Activated CD4-positive, CD25-positive, alpha-beta regulatory T cell treated with anti-CD3 and anti-CD28 coated beads, Interleukin-2, amount 50 U/mL, for 72 hours (primary cell): Measurements from ENCODE around the gene OPHN1.

Source experiments
- DNase-seq: peaks from one replicate; pipeline ENCODE4 v3.0.0; 2021

OPHN1 gene

GRCh38 chrX:68234171-68234910, 199.0 kb downstream of the OPHN1 start:
- DNase-seq: no peak

- DNase-seq: no peak
Measured at GRCh38 chrX:68232206-68232605, 201.1 kb downstream of the OPHN1 start.

DNA sequence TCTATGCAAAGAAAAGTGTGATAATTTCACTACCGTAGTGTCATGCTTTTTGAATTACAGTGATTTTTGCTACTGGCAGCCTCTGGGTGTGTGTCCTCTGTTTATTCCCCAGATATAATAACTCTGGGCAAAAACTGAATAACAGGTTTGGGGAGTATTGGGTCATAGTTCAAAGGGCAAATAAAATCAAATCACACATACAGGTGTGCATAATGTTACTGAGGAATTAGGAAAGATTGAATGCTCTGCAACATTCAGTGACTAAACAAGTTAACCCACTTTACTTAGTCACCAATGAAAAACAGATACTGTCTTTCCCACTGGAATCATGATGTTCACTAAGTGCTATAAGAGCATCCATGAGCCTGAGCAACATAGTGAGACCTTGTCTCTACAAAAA, 224.3 kb downstream of the OPHN1 start:
- no peak for DNase-seq

DNA sequence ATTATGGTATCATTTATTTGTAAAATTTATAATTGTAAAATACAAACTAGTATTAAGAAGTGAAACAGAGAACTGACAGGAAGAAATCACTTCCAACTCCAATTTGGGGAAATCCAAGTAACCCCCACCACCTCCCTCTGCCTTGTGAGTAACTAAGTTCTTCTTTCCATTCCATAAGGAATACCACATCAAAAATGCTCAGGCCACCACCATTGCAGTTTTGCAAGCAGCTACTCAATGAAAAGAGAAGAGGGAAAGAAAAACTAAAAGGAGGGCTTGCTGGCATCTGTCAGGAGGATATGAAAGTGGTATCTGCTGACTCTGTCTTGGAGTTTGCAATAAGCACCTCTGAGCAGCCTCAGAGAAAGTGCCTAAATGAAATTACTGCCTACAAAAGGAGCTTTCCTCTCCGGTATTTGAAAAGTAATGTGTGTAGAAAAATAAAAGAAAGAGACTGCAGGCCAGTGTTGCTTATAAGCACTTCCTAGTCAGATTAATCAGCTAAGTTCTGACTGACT, 228.7 kb downstream of the OPHN1 start:
- no peak for DNase-seq

DNA sequence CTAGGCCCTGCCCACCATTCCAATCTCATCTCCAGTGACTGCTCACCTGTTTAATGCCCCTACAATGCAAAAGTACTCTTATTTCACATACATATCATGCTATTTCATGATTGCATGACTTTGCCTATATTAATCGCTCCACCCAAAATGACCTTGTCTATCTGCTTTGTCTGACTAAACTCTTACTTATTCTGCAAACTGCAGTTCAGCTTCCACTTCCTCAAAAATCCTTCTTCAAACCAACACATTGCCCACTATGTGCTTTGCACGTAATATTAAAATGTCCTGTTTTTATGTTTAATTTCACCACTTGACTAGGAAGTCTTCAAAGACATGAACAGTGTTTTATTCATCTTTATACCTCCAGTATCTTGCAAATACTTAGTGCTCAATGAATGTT, 229.6 kb downstream of the OPHN1 start:
- DNase-seq: no peak

- no peak for DNase-seq
Measured at GRCh38 chrX:68203211-68203610, 230.1 kb downstream of the OPHN1 start.

DNA sequence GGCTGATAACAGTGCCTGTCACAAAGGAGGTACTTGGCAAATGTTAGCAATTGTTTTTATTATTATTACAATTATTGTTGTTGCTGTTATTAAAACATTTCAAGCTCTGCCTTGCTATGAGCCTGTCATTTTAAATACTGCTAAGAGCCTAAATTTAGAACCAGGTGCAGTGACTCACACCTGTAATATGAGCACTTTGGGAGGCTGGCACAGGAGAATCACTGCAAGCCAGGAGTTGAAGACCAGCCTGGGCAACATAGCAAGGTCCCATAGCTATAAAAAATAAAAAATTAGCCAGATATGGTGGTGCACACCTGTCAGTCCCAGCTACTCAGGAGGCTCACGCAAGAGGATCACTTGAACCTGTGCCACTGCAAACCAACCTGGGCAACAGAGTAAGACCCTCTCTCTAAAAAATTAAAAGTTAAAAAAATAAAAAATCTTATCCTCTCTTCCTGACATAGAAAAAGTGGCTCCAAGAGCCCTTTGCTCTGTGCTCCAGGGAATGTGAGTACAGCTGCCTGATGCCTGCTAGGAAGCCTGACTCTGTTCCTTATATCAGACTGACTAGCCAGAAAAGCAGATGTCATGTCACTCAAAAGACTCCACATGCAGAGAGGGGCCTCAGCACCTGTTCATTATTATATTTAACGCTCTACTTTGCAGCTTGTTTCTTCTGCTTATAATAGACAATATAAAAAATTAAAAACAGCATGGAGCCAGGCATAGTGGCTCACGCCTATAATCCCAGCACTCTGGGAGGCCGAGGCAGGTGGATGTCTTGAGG, 234.0 kb downstream of the OPHN1 start:
- no peak for DNase-seq

- peak; percentile 30 for DNase-seq
Measured at GRCh38 chrX:68196939-68197791, 236.1 kb downstream of the OPHN1 start.

GRCh38 chrX:68195561-68195960, 237.7 kb downstream of the OPHN1 start:
- no peak for DNase-seq

DNA sequence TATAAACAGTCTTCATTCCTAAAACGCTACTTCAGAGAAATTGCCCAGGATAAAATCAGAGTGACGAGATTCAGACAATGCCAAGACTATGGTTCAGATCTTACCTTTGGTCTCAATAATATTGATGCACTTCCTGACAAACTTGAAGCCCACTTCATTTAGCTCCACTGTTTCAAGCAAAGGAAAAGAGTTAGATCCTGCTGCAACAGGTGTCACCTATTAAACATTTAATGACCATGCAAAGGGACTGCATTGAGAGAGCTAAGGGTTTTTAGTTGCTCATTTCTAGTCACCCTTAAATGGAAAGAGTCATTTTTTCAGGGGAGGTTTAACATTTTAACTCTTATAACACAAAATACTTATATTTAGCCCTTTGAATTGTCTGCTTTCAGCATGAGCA, 239.5 kb downstream of the OPHN1 start:
- DNase-seq: no peak

DNA sequence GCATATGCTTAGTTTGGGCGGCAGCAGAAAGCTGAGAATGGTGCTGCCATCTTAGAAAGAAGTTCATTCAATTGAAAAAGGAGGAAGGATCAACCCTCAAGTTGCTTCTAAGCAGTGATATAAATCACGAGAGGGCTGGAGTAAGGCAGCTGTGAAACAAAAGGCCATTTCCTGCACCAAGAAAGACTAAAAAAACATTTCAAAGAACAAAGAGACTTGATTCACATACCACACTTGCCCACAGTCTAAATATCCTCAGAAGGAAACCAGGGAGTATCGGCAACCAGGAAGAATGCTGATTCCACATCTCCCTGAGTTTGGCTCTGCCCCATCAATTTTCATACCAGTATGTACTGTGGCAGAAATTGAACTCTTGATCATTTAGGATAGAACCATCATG, 240.1 kb downstream of the OPHN1 start:
- DNase-seq: no peak

DNA sequence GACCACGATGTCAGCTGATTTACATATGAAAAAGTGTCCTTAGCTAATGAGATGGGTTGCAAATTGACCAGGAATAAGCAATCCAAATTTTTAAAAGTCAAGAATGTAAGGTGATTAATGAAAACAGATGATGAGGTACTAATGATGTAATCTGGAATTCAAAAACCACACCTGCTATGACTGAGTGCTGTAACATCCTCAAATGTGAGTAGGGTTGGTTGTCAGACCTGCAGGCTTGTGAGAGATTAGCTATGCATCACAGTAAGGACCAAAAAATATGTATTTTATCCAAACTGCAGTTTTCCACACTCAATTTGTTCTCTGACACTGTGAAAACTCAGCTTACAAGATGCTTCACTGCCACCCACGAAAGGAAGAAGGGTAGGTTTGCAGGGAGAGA, 242.5 kb downstream of the OPHN1 start:
- no peak for DNase-seq

- DNase-seq: no peak
Measured at GRCh38 chrX:68186552-68187262, 246.6 kb downstream of the OPHN1 start.

GRCh38 chrX:68185161-68185560, 248.1 kb downstream of the OPHN1 start:
- no peak for DNase-seq

- no peak for DNase-seq
Measured at GRCh38 chrX:68183612-68184214, 249.6 kb downstream of the OPHN1 start.

- no peak for DNase-seq
Measured at GRCh38 chrX:68180579-68180978, 252.7 kb downstream of the OPHN1 start.

GRCh38 chrX:68179355-68179754, 253.9 kb downstream of the OPHN1 start:
- no peak for DNase-seq

DNA sequence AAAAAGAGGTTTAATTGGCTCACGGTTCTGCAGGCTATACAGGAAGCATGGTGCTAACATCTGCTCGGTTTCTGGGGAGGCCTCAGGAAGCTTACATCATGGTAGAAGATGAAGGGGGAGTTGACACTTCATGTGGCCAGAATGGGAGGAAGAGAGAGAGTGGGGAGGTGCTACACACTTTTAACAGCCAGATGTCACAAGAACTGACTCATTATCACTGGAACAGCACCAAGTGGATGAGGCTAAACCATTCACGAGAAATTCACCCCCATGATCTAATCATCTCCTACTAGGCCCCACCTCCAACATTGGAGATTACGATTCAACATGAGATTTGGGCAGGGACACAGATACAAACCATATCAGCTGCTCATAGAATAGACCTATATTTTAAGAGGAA, 255.8 kb downstream of the OPHN1 start:
- DNase-seq: no peak

GRCh38 chrX:68175562-68175961, 257.7 kb downstream of the OPHN1 start:
- DNase-seq: no peak

DNA sequence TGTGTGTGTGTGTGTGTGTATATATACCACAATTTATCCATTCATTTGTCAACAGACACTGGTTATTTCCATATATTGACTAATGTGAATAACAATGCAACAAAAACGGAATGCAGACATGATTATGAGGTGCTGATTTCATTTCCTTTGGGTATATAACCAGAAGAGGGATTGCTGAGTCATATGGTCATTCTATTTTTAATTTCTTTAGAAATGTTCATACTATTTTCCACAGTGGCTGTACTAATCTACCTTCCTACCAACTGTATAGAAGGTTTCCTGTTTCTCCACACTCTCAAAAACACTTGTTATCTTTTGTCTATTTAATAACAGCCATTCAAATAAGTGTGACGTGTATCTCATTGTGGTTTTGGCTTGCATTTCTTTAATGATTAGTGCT, 269.9 kb downstream of the OPHN1 start:
- DNase-seq: no peak

DNA sequence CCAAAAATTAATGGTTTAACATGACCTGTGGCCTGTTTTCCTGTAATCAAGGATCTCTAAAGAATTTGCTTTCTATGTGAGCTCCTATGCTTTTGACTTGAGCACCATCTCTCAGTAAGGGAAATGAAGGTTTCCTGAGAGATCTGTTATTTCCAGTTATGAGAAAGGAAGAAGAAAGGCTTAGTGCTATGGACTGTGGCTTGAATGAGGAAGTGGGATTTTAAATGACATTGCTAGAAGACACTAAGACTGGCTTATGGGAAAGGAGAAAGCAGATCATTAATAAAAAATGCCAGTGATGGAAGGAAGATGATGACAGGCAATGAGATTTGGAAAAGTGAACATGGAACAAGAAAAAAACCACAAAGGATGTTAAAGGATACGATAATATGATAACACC, 285.4 kb downstream of the OPHN1 start:
- no peak for DNase-seq

- no peak for DNase-seq
Measured at GRCh38 chrX:68146054-68146453, 287.2 kb downstream of the OPHN1 start.
